KMS-11 (cell line): ENCODE measurements around the gene TBC1D21.
"Not testable (repeated sequence)": the region's sequence is repeated elsewhere in the genome, so short reads cannot be mapped to it uniquely, and the experiment has no call there.

Experiments
- H2AFZ ChIP-seq: fragments of 200-600 bp; sonication (generic); 2 replicates; pipeline ENCODE4 v1.6.1; 2016; ENCODE audit warnings: antibody characterized with exemption, mixed run types, low read depth
- H3K27ac ChIP-seq: fragments of 200-600 bp; sonication (generic); 2 replicates; pipeline ENCODE4 v1.6.1; 2016; ENCODE audit warnings: mild to moderate bottlenecking, mixed run types
- H3K27me3 ChIP-seq: fragments of 200-600 bp; sonication (generic); 2 replicates; pipeline ENCODE4 v1.6.1; 2017; ENCODE audit warnings: mild to moderate bottlenecking, low read depth, mixed run types, moderate library complexity; ENCODE audit not compliant: insufficient read depth
- H3K36me3 ChIP-seq: fragments of 200-600 bp; sonication (generic); 2 replicates; pipeline ENCODE4 v1.6.1; 2017; ENCODE audit warnings: mild to moderate bottlenecking, mixed run types; ENCODE audit not compliant: insufficient read depth
- H3K4me1 ChIP-seq: fragments of 200-600 bp; sonication (generic); 2 replicates; pipeline ENCODE4 v1.6.1; 2016; ENCODE audit warnings: mild to moderate bottlenecking, low read depth, mixed run types; ENCODE audit not compliant: poor library complexity, severe bottlenecking
- H3K4me2 ChIP-seq: fragments of 200-600 bp; sonication (generic); 2 replicates; pipeline ENCODE4 v1.7.0; 2016; ENCODE audit warnings: mild to moderate bottlenecking, mixed run types
- H3K4me3 ChIP-seq: fragments of 200-600 bp; sonication (generic); IDR thresholded peaks from 2 replicates; pipeline ENCODE4 v1.6.1; 2017; ENCODE audit warnings: low read depth, low read length, mixed read lengths; ENCODE audit not compliant: insufficient read depth
- H3K79me2 ChIP-seq: fragments of 200-600 bp; sonication (generic); 2 replicates; pipeline ENCODE4 v1.6.1; 2016; ENCODE audit warnings: low read depth, mixed run types; ENCODE audit not compliant: insufficient read depth
- H3K9ac ChIP-seq: fragments of 200-600 bp; sonication (generic); 2 replicates; pipeline ENCODE4 v1.6.1; 2016; ENCODE audit warnings: mild to moderate bottlenecking, mixed run types
- H4K20me1 ChIP-seq: fragments of 200-600 bp; sonication (generic); 2 replicates; pipeline ENCODE4 v1.6.1; 2016; ENCODE audit warnings: mild to moderate bottlenecking, mixed run types; ENCODE audit not compliant: insufficient read depth
- TF ChIP-seq, protein P1 (sequence below): fragments of 200-600 bp; sonication (generic); conservative IDR thresholded peaks from 2 replicates; pipeline ENCODE4 v1.6.1; 2017; ENCODE audit warnings: low read depth, mild to moderate bottlenecking, antibody characterized with exemption, low read length, moderate library complexity, mixed read lengths

The TBC1D21 gene

DNA sequence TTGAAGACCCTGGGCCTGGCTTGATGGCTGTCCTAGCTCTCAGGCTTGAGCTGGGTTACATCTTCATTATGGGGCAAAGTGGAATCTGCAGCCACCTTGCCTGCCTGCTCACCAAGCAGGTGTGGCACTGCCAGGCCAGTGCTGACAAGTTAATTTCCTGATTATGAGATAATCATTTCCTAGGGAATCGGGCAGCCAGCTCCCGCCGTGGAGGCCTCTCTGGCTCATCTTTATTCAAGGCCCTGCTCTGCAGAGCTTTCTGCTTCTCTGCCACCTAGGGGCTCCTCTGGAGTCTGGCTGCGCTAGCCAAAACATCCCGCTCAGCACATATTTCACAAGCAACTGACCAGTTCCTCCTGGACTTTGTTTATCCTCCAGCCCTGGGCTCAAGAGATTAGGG, 62.8 kb downstream of the TBC1D21 start:
- Histone ChIP-seq H3K27me3 (peaks cover 5% of the 10 kb centered on the region; the same call in 1 of the 2 replicates), H3K4me3 (no peak overlapping the region), H2AFZ (no peak overlapping the region), H3K36me3 (no peaks in the 10 kb centered on the region), H3K4me2 (no peak overlapping the region), H3K4me1 (no peaks in the 10 kb centered on the region), H3K79me2 (no peaks in the 10 kb centered on the region), H3K27ac (no peak overlapping the region), H4K20me1 (no peaks in the 10 kb centered on the region), H3K9ac (no peak overlapping the region)
- TF ChIP-seq, protein P1, sequence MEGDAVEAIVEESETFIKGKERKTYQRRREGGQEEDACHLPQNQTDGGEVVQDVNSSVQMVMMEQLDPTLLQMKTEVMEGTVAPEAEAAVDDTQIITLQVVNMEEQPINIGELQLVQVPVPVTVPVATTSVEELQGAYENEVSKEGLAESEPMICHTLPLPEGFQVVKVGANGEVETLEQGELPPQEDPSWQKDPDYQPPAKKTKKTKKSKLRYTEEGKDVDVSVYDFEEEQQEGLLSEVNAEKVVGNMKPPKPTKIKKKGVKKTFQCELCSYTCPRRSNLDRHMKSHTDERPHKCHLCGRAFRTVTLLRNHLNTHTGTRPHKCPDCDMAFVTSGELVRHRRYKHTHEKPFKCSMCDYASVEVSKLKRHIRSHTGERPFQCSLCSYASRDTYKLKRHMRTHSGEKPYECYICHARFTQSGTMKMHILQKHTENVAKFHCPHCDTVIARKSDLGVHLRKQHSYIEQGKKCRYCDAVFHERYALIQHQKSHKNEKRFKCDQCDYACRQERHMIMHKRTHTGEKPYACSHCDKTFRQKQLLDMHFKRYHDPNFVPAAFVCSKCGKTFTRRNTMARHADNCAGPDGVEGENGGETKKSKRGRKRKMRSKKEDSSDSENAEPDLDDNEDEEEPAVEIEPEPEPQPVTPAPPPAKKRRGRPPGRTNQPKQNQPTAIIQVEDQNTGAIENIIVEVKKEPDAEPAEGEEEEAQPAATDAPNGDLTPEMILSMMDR: no peak

DNA sequence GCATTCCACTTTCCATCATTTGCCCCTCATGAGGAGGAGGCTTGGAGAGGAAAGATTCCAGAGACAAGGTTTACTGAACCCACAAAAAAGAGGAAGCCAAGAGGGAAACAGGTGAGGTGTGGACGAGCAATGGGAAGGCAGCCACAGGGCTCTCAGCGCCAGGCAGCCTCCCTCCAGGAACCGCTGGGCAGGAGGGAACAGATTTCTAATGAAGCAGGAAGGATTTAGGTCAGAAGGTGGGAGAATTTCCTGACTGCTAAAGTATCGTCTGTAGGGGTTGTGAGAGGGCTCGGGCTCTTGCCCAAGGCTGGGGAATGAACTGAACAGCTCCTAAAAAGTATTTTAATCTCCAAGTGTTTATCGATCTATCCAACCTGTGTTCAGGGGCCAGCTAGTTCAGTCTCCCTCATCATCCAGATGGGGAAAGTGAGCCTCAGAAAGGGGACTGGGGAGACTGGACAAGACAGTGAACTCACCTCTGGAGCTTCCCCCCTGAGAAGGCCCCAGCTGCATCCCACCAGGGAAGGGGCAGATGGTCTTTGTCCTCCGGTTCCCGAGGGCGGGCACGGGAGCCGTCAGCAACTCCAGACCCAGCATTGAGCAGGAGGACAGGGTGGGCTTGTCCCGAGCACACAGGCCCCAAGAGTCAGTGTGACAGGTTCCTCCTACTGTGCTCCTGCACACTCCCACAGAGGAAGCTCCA, 63.4 kb downstream of the TBC1D21 start:
- Histone ChIP-seq H3K36me3 (no peaks in the 10 kb centered on the region), H4K20me1 (no peaks in the 10 kb centered on the region), H2AFZ (no peak overlapping the region), H3K27me3 (peaks cover 5% of the 10 kb centered on the region; the same call in 1 of the 2 replicates), H3K27ac (no peak overlapping the region), H3K4me2 (no peak overlapping the region), H3K4me1 (no peaks in the 10 kb centered on the region), H3K4me3 (no peak overlapping the region), H3K79me2 (no peaks in the 10 kb centered on the region), H3K9ac (no peak overlapping the region)
- TF ChIP-seq, protein P1: no peak

DNA sequence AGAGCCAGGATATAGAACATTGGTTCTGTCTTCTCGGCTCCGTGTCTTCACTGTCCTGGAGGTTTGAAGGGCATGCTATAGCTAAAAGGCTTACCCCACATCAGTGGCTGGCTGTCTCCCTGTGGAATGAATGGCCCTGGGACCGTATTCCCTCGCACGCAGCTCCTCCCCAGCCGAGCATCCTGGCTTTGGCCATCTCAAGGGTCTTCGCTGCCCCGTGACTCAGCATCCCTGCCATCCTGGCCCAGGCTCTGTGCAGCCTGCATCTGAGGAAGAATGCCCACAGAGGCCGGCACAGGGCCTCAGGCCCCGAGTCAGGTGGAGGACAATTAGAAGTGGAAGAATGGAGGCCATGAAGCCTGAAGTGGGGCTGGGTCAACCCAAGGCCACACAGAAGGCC, 63.9 kb downstream of the TBC1D21 start:
- Histone ChIP-seq H4K20me1 (no peaks in the 10 kb centered on the region), H3K27ac (no peak overlapping the region), H3K27me3 (peaks cover 5% of the 10 kb centered on the region; the same call in 1 of the 2 replicates), H3K36me3 (no peaks in the 10 kb centered on the region), H3K79me2 (no peaks in the 10 kb centered on the region), H2AFZ (no peak overlapping the region), H3K9ac (no peak overlapping the region), H3K4me1 (no peaks in the 10 kb centered on the region), H3K4me3 (no peak overlapping the region), H3K4me2 (no peak overlapping the region)
- TF ChIP-seq, protein P1: no peak

DNA sequence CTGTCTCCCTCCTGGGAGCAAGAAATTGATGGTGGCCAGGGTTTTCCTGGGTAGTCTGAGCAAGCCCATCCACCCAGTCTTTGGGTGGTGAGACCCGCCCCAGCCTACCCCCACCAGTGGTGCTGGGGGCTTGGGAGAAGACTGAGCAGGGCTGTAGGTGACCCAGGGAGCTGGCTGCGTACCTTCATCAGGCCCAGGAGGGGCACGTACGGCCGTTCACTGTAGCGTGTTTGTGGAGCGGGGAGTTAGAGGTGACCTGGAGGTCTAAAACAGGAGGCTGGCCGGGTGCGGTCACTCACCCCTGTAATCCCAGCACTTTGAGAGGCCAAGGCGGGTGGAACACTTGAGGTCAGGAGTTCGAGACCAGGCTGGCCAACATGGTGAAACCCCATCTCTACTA, 64.4 kb downstream of the TBC1D21 start:
- no peaks in the 10 kb centered on the region for H3K4me1 ChIP-seq
- no peaks in the 10 kb centered on the region for H3K36me3 ChIP-seq
- H3K9ac ChIP-seq: no peak overlapping the region
- H3K79me2 ChIP-seq: no peaks in the 10 kb centered on the region
- H2AFZ ChIP-seq: no peak overlapping the region
- H3K27ac ChIP-seq: no peak overlapping the region
- no peak overlapping the region for H3K4me3 ChIP-seq
- no peak overlapping the region for H3K4me2 ChIP-seq
- H4K20me1 ChIP-seq: no peaks in the 10 kb centered on the region
- H3K27me3 ChIP-seq: peaks cover 4% of the 10 kb centered on the region; the same call in 1 of the 2 replicates
- TF ChIP-seq, protein P1: no peak

DNA sequence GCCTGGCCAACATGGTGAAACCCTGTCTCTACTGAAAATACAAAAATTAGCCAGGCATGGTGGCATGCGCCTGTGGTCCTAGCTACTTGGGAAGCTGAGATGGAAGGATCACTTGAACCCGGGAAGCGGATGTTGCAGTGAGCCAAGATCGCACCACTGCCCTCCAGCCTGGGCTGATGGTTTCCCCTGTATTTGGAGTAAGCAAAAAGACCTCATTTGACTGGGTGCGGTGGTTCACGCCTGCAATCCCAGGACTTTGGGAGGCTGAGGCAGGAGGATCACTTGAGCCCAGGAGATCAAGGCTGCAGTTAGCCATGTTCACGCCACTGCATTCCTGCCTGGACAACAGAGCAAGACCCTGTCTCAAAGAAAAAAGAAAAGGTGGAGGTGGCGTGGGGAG, 65.2 kb downstream of the TBC1D21 start:
- H3K9ac ChIP-seq, H3K79me2 ChIP-seq, H3K4me1 ChIP-seq, H3K36me3 ChIP-seq, H3K27me3 ChIP-seq, H3K4me2 ChIP-seq, H2AFZ ChIP-seq, H3K27ac ChIP-seq, H3K4me3 ChIP-seq, H4K20me1 ChIP-seq: not testable (repeated sequence)
